ENCODE data around the gene USP21. TPM values are rescaled to one million over a fixed set of nuclear protein-coding genes. Genes with fewer than 3 reads are reported as not detected.

USP21 gene
- total and polyA plus RNA-seq, 2 of the 13 experiments (the other 11 are each of a cell fraction or from before 2014, with no cell fraction given) = 10.1 to 33.1 TPM

DNA sequence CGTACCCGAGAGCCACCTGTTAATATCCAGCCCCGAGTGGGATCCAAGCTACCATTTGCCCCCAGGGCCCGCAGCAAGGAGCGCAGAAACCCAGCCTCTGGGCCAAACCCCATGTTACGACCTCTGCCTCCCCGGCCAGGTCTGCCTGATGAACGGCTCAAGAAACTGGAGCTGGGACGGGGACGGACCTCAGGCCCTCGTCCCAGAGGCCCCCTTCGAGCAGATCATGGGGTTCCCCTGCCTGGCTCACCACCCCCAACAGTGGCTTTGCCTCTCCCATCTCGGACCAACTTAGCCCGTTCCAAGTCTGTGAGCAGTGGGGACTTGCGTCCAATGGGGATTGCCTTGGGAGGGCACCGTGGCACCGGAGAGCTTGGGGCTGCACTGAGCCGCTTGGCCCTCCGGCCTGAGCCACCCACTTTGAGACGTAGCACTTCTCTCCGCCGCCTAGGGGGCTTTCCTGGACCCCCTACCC lies 1.4 kb downstream of the USP21 start:
- POLR2A ChIA-PET = no interaction called here
- Histone ChIP-seq H2AFZ (ENCODE audit: low read length) (no peak overlapping the region), H3K4me2 (ENCODE audit: low read depth, low read length) (0 out of 2 replicates have a peak overlapping the region, but pooled peaks have one; percentile 97), H3K9me3 (ENCODE audit: low read length) (no peaks in the 10 kb centered on the region), H4K20me1 (ENCODE audit: insufficient read depth, low read length) (no peaks in the 10 kb centered on the region), H3K27me3 (ENCODE audit: control insufficient read depth in 1 of 2, insufficient read depth in 2 of 2, low read length in 2 of 2) (no peaks in the 10 kb centered on the region; a peak in 1 of 5 replicates), H3K36me3 (replicated peaks in 1 of 2; ENCODE audit: control insufficient read depth in 1 of 2, insufficient read depth in 2 of 2, low read length in 2 of 2) (peaks cover 11 to 43% of the 10 kb centered on the region in 2 experiments; a peak in 4 of 5 replicates), H3K27ac (ENCODE audit: extremely low read length, insufficient read depth, low read length) (no peak overlapping the region), H3K4me1 (ENCODE audit: insufficient read depth, low read length) (peaks cover 35% of the 10 kb centered on the region), H3K9ac (ENCODE audit: insufficient read depth, low read depth, low read length) (peak overlapping the region; percentile 91; the same call in 1 of the 2 replicates), H3K79me2 (ENCODE audit: insufficient read depth, low read length) (peaks cover 7% of the 10 kb centered on the region), H3K4me3 (replicated peaks in 1 of 3; ENCODE audit: insufficient read depth in 1 of 3, low read depth in 2 of 3, low read length in 3 of 3) (no peak overlapping the region; a peak in 1 of 6 replicates)
- TF ChIP-seq NRL (CRISPR knock-in tag; IDR thresholded peaks at IDR 0.05; ENCODE audit: borderline replicate concordance) (no peak), AGO2 (optimal IDR thresholded peaks at IDR 0.05; ENCODE audit: low read depth, low read length) (peak; percentile 48), POLR2G (IDR thresholded peaks at IDR 0.05; ENCODE audit: low read depth, low read length) (0 out of 2 replicates have a peak, but pooled peaks have one; percentile 24), MEIS2 (CRISPR knock-in tag; IDR thresholded peaks at IDR 0.05) (no peak), RBFOX2 (IDR thresholded peaks at IDR 0.05; ENCODE audit: low read depth, low read length) (0 out of 2 replicates have a peak, but pooled peaks have one; percentile 19)
- intact Hi-C loops (cut with micrococcal nuclease; ENCODE audit: unreplicated experiment) = no loop called here
- FAIRE-seq (no peak), ATAC-seq (no peak), DNase-seq (ENCODE audit: low spot score) (no peak)
- 98% methylated on average over 14 of the region's 22 CpGs for WGBS (ENCODE audit: low lambda C conversion rate)
- BruUV-seq (replicated peaks) = no TSS peak
- CTCF ChIA-PET (ENCODE audit: low intra/inter-chr PET ratio, low total read pairs) = no interaction called here
- in situ Hi-C loops (cut with HindIII; ENCODE audit: extremely low pct_ligation_motif_present, low pct_unique_long_range_greater_than_20kb) = no loop called here

DNA sequence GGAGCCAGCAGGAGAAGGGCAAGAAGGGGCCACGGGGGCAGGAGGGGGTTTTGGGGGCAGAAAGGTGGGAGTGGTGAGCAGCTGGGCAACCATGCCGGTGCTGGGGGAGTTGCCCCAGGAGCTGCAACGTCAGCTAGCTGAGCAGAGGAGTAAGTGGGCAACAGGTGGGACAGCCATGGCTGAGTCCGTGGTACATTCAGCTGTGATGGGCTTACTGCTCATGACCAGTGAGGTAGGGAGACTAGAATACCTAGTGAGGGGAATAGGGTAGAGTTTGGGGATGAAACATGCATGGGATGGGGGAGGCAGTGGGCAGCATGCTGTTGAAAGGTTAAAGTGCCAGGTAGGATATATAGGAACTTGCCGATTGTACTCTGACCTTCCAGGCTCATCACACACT lies 2.4 kb downstream of the USP21 start:
- Histone ChIP-seq H3K4me1 (ENCODE audit: insufficient read depth, low read length) (peaks cover 35% of the 10 kb centered on the region), H3K27me3 (ENCODE audit: control insufficient read depth in 1 of 2, insufficient read depth in 2 of 2, low read length in 2 of 2) (no peaks in the 10 kb centered on the region; a peak in 1 of 5 replicates), H3K27ac (ENCODE audit: extremely low read length, insufficient read depth, low read length) (no peak overlapping the region), H3K79me2 (ENCODE audit: insufficient read depth, low read length) (peaks cover 7% of the 10 kb centered on the region), H3K9ac (ENCODE audit: insufficient read depth, low read depth, low read length) (no peak overlapping the region), H3K36me3 (replicated peaks in 1 of 2; ENCODE audit: control insufficient read depth in 1 of 2, insufficient read depth in 2 of 2, low read length in 2 of 2) (peaks cover 11 to 43% of the 10 kb centered on the region in 2 experiments; a peak in 4 of 5 replicates), H3K9me3 (ENCODE audit: low read length) (no peaks in the 10 kb centered on the region), H3K4me3 (replicated peaks in 1 of 3; ENCODE audit: insufficient read depth in 1 of 3, low read depth in 2 of 3, low read length in 3 of 3) (no peak overlapping the region), H4K20me1 (ENCODE audit: insufficient read depth, low read length) (no peaks in the 10 kb centered on the region), H3K4me2 (ENCODE audit: low read depth, low read length) (no peak overlapping the region), H2AFZ (ENCODE audit: low read length) (no peak overlapping the region)
- DNase-seq (ENCODE audit: low spot score) (no peak), FAIRE-seq (no peak), ATAC-seq (no peak)
- POLR2A ChIA-PET = no interaction called here
- TF ChIP-seq KDM5A (IDR thresholded peaks at IDR 0.05; ENCODE audit: borderline replicate concordance, low read length) = no peak
- no TSS peak for BruUV-seq (replicated peaks)
- intact Hi-C loops (cut with micrococcal nuclease; ENCODE audit: unreplicated experiment) (no loop called here), in situ Hi-C loops (cut with HindIII; ENCODE audit: extremely low pct_ligation_motif_present, low pct_unique_long_range_greater_than_20kb) (no loop called here)
- 94% methylated on average over 5 of the region's 5 CpGs for WGBS (ENCODE audit: low lambda C conversion rate)
- CTCF ChIA-PET (ENCODE audit: low intra/inter-chr PET ratio, low total read pairs) = no interaction called here
